Mesenteric fat pad (tissue), 1 donor: ENCODE results near the gene FAM187B. TPM values are rescaled to one million over a fixed set of nuclear protein-coding genes. Genes with fewer than 3 reads are reported as not detected.
"Not testable (repeated sequence)": the region's sequence is repeated elsewhere in the genome, so short reads cannot be mapped to it uniquely, and the experiment has no call there.

Experiments
- DNase-seq: peaks from one replicate; pipeline ENCODE4 v3.0.0-alpha.2; 2020; ENCODE audit warnings: low spot score
- total RNA-seq: library from RNA; stranded (reverse); fragmentation: NEBNext Ultra II Directional; extraction: Animal tissue kit (Norgen Biotek cat#: 25700); gene quantifications from one replicate; pipeline ENCODE4 v1.2.1, GENCODE V29; 2021
- donor health status: DM: yes; HTN: yes; CAD: no.

Gene FAM187B
- total RNA-seq, 1 donor from 2014 or later: not detected

GRCh38 chr19:35213663-35214632, 14.6 kb downstream of the FAM187B start:
- no peak for DNase-seq

GRCh38 chr19:35212241-35212640, 16.3 kb downstream of the FAM187B start:
- no peak for DNase-seq

DNA sequence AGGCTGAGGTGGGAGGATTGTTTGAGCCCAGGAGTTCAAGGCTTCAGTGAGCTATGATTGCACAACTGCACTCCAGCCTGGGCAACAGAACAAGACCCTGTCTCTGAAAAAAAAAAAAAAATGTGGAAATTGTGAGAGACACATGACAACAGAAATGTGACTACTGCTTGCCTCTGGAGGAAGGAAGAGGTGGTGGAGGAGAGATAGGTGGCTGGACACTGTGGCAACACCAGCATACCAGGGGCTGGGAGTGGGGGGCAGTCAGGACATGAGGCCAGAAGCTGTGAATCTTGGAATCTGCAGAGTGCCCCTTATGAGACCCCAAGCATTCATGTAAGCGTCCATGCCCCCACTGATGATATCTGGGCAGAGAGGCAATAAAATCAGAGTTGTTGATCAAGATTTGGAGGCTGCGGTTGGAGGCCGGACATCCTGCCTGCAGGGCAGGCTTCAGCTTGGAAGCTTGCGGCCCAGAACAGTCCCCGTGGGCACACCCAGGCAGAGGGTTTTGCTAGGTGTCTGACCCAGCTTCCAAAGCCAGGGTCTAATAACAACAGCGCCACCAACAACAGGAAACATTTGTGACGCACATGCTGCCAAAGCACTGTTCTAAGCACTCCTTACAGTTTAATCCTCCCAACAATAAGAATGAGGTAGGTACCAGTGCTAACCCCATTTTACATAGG, 16.9 kb downstream of the FAM187B start:
- no peak for DNase-seq

DNA sequence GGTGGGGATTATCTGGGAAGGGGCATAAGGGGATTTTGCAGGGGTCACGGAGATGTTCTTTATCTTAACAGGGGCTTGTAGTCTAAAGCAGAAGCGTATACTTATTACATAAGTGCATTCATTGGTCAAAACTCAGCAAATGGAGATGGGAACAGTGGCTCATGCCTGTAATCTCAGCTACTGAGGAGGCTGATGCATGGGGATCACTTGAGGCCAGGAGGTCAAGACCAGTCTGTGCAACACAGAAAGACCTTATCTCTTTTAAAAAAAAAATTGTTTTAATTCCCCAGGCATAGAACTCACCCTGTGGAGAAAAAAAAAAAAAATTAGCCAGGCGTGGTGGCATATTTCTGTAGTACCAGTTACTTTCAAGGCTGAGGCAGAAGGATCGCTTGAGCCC, 18.9 kb downstream of the FAM187B start:
- no peak for DNase-seq

GRCh38 chr19:35208121-35208520, 20.4 kb downstream of the FAM187B start:
- DNase-seq: no peak

- no peak for DNase-seq
Observed at GRCh38 chr19:35207391-35207871, 21.1 kb downstream of the FAM187B start.

DNA sequence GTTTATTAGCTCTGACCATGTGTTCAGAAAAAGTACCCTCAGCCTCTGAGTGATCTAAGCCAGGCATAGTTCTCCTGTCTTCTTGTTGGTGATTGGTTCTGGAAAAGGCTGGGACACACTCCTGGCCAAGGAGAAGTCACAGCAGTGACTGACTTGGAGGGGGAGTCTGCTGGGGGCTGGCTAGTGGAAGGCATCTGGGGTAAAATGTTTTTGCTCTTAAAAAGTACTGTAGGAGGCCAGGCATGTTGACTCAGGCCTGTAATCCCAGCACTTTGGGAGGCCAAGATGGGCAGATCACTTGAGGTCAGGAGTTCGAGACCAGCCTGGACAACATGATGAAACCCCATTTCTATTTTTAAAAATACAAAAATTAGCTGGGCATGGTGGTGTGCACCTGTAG, 21.7 kb downstream of the FAM187B start:
- no peak for DNase-seq

GRCh38 chr19:35206379-35206778, 22.2 kb downstream of the FAM187B start:
- no peak for DNase-seq

DNA sequence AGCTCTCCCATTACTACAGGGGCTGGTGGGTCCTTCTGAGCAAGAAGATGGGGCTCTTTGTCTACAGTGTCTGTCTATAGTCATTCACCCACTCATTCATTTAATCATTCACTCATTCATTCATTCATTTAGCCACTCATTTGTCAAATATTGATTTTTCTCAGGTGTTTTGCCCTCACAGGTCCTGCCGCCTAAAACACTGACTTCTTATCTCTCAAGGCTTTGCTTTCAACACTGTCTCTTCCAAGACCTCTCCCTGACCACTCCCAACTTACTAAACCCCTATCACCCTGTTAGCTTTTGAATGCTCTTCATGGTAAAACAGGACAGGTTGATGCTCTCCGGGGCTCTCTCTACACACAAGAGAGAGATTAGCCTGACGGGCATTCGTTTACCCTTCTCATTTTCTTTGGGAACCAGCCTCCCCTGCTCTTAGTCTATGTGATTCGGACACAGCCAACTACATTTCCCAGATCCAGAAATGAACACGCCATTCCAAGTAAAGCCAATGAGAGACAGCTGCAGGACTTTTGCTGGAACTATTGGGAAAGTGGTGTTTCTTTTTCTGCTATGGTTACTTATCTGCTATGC, 22.7 kb downstream of the FAM187B start:
- no peak for DNase-seq

DNA sequence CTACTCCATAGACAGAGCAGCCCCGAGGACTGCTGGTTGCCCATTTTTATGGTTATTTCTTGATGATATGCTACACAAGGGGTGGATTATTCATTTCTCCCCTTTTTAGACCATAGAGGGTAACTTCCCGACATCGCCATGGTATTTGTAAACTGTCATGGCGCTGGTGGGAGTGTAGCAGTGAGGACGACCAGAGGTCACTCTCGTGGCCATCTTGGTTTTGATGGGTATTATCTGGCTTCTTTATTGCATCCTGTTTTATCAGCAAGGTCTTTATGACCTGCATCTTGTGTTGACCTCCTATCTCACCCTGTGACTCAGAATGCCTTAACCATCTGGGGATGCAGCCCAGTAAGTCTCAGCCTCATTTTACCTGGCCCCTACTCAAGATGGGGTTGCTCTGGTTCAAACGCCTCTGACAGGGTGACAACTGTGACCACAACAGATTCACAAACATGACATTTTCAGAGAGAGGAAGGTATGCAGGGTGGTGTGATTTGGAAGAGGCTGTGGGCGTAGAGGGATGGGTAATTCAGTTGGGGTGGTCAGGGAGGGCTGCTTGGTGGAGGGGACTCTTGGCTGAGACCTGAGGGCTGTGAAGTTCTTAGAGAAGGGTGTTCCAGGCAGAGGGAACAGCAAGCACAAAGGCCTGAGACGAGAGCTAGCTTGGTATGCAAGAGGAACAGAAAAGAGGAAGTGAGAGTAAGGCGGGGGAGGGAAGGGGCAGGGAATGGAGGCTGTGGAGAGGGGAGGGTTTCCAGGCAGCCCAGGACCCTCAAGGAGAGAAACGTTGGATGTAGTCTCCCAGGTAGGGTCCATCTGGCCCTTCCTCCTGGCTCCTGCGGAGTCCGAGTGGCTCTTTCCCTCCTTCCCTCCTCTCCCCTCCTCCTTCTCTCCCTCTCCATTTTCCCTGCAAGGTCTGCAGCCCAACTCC, 23.5 kb downstream of the FAM187B start:
- no peak for DNase-seq

DNA sequence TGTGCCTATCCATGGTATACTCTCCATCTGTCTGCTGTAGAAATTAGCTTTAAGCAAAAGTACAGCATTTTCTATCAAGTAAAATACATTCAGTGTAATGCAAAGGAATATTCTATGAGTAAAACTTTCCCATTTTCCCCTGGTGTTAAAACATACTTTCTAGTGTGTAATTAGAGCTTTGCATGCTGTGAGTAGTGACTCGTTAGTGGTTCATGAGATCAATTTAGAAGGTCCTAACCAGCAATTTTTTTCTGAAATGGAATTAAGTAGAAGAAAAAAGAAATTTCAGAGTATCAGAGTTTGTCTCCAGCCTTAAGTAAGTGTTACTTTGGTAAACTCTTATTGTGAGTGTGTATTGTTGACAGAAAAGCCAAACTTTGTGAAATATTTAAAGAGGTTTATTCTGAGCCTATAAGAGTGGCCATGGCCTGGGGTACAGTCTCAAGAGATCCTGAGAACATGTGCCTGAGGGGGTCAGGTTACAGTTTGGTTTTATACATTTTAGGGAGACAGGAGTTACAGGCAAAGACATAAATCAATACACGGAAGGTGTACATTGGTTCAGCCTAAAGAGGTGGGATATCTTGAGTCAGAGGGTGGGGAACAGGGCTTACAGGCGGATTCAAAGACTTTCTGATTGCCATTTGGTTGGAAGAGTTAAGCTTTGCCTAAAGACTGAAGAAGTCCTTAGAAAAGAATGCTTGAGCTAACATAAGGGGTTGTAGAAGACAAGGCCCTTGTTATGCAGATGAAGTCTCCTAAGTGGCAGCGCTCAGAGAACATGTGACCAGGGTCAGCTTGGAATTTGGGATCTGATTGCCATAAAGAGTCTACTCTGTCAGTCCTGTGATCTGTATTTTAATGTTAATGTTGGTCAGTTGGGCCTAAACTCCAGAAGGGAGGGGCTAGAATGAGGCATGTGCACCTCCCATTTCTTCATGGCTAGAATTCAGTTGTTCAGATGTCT, 25.5 kb downstream of the FAM187B start:
- DNase-seq: no peak

DNA sequence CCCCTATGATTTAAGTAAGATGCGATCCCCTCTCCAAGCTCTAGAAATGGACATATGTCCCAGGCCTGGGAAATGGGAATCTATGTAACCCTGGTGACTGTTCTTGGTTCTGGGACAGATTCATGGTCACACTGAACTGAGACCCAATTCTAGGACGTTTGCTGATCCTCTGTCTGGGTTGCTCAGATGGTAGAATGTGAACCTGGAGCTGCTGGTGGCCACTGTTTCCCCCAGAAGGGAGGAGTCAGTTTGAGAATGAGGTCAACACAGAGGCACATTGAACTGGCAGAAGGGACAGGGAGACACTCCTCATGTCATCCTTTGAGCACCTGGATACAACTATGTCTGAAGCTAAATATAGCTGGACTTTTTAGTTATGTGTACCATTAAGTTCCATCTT, 29.1 kb downstream of the FAM187B start:
- no peak for DNase-seq

GRCh38 chr19:35196861-35197260, 31.7 kb downstream of the FAM187B start:
- DNase-seq: not testable (repeated sequence)

DNA sequence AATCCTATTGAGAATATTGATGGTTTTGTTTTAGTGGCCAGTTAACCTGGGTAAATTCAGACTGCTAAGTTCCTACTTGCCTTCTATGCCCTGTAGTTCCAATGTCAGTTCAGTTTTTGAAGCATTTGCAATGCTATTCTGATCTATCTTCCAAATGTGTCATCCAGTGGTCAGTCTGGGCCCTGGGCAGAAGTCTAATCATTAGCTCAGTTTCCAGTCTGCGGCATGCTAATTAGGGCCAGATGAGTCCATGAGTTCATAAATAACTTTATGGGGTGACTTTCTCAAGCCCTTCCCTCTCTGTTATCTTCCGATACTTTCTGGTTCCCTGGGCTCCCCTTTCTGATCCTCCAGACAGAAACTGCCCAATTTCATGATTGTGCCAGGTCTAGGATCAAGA, 32.7 kb downstream of the FAM187B start:
- no peak for DNase-seq

- DNase-seq: no peak
Observed at GRCh38 chr19:35194012-35194984, 34.2 kb downstream of the FAM187B start.

- no peak for DNase-seq
Observed at GRCh38 chr19:35184884-35185283, 43.7 kb downstream of the FAM187B start.

DNA sequence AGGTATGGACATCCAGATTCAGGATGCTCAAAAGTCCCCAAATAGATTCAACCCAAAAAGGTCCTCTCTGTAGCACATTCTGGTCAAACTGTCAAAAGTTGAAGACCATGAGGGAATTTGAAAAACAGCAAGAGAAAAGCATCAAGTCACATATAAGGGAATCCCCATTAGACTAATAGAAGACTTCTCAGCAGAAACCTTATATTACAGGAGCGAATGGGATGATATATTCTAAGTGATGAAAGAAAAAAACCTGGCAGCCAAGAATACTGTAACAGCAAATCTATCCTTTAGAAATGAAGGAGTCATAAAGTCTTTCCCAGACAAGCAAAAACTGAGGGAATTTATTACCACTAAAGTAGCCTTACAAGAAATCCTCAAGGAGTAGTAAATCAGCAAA, 44.3 kb downstream of the FAM187B start:
- DNase-seq: no peak

DNA sequence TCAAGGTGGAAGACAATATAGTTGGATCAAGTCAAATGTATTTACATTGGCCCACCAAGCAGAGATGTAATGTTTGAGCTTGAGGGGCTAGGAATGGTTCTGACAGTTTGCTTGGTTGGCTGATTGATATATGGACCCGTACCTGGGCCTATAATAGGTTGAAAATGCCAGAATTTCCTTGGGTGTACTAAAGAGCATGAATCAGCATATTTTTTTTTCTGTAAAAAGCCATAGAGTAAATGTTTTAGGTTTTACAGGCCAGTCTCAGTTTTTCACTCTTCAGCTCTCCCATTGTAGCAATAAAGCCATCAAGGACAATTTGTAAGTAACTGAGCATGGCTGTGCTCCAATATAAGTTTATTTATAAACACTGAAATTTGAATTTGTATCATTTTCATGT, 47.2 kb downstream of the FAM187B start:
- DNase-seq: no peak
